GM12873 (cell line): ENCODE measurements around the gene ADGRF4.

Experiments used
- CTCF ChIP-seq: IDR thresholded peaks from 2 replicates; pipeline ENCODE4 v1.5.1; 2012; ENCODE audit warnings: low read depth, mild to moderate bottlenecking, moderate library complexity, low read length, control low read depth; ENCODE audit not compliant: insufficient read depth; ENCODE audit errors: missing control alignments

ADGRF4 gene

DNA sequence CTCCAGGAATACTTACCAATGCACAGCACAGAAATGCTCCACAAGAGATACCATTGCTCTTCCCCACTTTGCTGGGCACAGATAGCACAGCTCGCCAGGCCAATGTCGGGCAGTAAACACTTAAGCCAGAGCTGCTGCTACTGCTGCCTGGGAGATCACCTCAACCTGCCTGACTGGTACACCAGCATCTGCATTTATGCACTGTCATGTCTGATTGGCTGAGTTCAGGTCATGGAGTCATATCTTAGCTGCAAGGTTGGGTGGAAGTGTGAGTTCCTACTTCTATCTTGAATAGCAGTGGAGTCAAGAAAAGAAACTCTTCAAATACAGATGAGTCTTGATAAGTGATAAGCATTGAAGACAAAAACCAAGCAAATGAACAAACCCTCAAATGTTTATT, 10.9 kb upstream of the ADGRF4 start:
- TF ChIP-seq CTCF, result no peak

DNA sequence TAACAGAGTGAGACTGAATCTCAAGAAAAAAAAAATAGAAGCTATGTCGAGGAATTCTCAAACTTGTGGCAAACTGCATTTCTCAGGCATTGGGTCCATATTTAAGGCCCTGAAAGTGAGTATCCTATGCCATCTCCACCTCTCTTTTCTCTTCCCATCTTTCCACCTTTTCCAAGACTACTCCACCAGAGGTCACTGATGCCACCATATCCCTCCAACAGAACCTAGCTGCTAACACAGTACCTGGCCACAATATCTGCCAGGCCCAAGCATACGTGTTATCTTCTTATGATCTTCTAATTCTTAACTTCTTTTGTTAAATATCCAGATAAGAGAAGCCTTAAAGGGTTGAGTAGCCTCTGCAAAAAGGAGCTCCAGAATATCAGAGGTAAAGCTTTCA, 8.2 kb upstream of the ADGRF4 start:
- no peak for TF ChIP-seq CTCF

- TF ChIP-seq CTCF, result no peak
Measured at GRCh38 chr6:47690791-47691190, 7.6 kb upstream of the ADGRF4 start.

- TF ChIP-seq CTCF, result no peak
Measured at GRCh38 chr6:47697925-47698324, 455 bp upstream of the ADGRF4 start.

GRCh38 chr6:47700053-47700452, 1.7 kb downstream of the ADGRF4 start:
- no peak for TF ChIP-seq CTCF

DNA sequence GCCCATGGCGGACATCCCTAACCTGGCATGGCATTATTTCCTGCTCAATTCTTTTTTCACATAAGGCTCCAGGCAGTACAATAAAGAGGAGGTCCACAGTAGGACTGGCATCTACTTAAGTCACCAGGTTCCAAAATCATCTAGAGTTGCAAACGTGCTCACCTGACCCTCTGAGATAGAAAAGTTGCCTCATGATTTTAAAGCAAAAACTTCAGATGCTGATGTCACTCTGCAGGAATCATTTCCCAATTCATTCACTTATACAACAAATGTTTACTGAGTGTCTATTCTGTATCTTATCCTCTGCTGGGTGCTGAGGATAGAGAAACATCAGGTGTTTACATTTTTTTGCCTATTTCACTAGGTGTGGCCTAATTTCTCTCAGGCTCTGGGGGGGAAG, 2.2 kb downstream of the ADGRF4 start:
- TF ChIP-seq CTCF, result no peak

DNA sequence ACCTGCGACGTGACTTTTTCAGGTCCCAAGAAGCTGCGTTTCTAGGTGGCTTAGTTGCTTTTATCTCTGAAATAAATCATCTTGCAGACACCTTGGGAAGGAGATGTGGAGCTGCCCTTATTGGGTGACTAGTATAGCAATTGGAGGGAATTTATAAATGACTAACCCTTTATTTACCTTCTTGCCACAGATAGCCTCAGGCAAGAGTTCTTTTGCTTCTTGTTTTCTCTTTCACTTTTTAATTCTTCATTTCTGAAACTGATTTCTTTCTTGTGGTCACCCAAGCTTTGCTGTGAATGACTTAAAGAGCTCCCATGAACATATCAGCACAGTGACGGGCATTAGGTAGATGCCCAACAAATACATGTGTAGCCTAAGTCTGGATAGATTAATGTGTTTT, 3.0 kb downstream of the ADGRF4 start:
- TF ChIP-seq CTCF, result no peak

GRCh38 chr6:47709160-47709559, 10.8 kb downstream of the ADGRF4 start:
- no peak for TF ChIP-seq CTCF
